OCI-M2 (cell line): ENCODE measurements around the gene SIRT6.
"Not testable (repeated sequence)": the region's sequence is repeated elsewhere in the genome, so short reads cannot be mapped to it uniquely, and the experiment has no call there.

Experiments
- DNase-seq: peaks from one replicate; lab custom pipeline; 2025; ENCODE audit not compliant: unreplicated experiment; lab: John Stamatoyannopoulos, UW

Gene SIRT6

DNA sequence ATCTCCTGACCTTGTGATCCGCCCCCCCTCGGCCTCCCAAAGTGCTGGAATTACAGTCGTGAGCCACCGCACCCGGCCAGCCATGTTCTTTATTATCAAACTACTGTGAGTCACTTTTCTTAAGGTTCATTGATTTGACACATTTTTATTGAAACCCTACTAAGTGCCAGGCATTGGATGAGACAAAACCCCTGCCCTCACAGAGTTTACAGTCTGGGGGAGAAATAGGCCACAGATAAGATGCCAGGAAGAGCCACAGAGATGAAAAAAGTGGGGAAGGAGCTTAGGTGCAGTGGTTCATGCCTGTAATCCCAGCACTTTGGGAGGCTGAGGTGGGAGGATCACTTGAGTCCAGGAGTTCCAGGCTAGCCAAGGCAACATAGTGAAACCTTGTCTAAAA lies 43.9 kb downstream of the SIRT6 start:
- no peak for DNase-seq

DNA sequence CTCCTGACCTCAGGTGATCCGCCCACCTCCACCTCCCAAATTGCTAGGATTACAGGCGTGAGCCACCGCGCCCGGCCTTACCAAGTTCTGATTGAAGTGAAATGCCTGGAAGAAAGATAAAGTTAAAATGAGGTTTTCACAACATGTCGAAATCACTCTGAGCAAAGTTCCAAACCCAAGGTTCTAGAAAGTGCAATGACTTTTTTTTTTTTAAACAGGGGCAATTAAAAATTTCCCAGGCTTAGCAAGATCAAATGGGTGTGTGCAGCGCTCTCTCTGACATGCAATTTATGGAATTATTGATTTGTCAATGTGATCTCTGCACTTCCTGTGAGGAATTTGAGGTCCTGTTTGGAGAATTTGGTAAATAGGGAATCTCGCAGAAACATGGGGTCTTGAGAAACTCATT lies 45.7 kb downstream of the SIRT6 start:
- no peak for DNase-seq

DNA sequence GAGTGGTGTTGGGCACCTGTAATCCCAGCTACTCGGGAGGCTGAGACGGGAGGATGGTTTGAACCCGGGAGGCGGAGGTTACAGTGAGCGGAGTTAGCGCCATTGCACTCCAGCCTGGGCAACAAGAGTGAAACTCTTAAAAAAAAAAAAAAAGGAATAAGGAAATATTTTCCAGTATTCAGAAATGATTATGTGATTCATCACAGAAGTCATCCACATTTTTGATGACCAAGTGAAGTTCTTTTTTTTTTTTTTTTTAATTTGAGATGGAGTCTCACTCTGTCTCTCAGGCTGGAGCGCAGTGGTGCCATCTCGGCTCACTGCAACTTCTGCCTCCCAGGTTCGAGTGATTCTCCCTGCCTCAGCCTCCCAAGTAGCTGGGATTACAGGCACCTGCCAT lies 47.0 kb downstream of the SIRT6 start:
- DNase-seq, result not testable (repeated sequence)

DNA sequence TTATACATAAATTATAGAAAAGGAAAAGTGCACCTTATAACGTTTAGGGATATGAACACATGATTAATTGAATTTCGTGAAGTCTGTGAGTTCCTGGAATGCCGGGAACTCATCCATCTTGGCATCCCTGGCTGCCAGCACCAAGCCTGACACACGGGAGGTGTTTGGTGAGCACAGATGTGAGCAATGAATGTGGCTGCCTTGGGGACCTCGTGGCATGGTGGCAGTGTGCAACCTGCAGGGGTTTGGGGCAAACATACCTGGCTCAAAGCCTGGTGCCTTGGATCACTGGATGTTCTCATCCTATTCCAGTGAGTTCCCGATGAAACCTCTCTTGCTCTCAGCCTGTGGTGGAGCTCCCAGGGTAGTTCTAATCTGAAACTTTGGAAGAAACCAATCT lies 48.0 kb downstream of the SIRT6 start:
- no peak for DNase-seq

DNA sequence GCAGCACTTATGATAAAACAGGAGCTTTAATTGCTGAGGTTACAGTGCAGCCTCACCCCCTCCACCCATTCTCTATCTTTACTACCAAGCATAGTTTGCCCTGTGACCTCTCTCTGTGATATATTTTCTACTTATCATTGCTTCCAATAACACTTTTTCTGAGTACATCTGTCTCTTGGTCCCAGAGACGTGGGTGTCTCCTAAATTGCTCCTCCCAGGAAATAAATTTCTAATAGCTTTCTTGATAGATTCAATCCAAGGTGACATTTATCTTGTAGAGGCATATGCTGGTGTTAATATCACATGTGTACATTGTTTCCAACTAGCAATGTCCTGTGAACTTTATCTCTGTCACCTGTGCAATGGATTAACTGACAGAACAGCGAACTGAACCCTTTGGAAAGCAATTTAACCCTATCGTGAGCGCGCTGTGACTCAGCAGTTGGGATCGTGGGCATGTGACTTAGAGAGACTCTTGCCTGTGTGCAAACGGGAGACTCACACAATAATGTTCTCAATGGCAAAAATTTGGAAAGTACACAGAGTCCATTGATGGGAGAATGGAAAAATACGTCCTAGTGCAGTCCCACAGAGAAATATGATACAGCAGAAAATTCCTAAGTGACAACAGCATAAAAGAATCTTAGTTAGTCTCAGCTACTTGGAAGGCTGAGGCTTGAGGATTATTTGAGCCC lies 51.5 kb downstream of the SIRT6 start:
- DNase-seq, result no peak

DNA sequence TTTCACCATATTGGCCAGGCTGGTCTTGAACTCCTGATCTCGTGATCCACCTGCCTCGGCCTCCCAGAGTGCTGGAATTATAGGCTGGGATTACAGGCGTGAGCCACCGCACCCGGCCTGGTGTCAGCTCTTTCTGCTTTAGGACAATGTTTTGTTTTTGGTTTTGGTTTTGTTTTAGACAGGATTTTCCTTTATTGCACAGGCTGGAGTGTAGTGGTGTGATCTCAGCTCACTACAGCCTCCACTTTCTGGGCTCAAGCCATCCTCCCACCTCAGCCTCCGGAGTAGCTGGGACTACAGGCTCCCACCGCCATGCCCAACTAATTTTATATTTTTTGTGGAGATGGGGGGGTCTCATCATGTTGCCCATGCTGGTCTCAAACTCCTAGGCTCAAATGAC lies 53.3 kb downstream of the SIRT6 start:
- DNase-seq, result not testable (repeated sequence)

DNA sequence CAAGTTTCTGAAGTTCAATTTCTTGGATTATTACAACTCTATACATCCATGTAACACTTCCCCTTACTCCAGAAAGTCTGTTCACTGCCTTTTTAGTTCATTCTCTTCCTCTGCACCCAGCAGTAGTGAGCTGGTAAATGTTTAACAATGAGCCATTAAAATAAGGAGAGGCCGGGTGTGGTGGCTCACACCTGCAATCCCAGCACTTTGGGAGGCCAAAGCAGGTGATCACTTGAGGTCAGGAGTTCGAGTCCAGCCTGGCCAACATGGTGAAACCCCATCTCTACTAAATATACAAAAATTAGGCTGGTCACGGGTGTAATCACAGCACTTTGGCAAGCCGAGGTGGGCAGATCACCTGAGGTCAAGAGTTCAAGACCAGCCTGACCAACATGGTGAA lies 55.0 kb downstream of the SIRT6 start:
- not testable (repeated sequence) for DNase-seq

DNA sequence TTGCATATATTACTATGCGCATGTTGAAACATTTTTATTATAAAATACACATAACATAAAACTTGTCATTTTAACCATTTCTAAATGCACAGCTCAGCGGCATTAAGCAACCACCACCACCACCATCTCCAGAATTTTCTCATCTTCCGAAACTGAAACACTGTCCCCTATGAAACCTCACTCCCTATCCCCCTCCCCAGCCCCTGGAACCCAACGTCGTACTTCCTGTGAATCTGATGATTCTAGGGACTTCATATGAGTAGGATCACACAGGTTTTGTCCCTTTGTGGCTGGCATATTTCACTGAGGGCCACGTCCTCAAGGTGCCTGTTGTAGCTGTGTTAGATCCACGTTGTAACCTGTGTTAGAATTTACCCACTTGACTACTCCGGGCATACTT lies 57.7 kb downstream of the SIRT6 start:
- DNase-seq, result no peak
